Stimulated activated CD4-positive, alpha-beta T cell treated with anti-CD3 and anti-CD28 coated beads, TNF-alpha, amount 100 ng/mL, for 48 hours (primary cell): ENCODE data around the gene TUBA1B.
"Not testable (repeated sequence)": the region's sequence is repeated elsewhere in the genome, so short reads cannot be mapped to it uniquely, and the experiment has no call there.

Experiments used
- DNase-seq, 3 donors: peaks; one replicate each; pipeline ENCODE4 v3.0.0-alpha.2; 2020; ENCODE audit warnings: low read depth in 3 of 3

The TUBA1B gene

GRCh38 chr12:49131051-49131893, at the start of gene TUBA1B:
Gene TUBA1B, minus strand, starts transcription at chr12:49131395. Its CDS starts 95 bp downstream, at chr12:49131300.
- DNase-seq: peak; percentile 78 to 84 (median 83)

GRCh38 chr12:49174218-49174617, 43.0 kb upstream of the TUBA1B start:
- DNase-seq: no peak

GRCh38 chr12:49170924-49171323, 39.7 kb upstream of the TUBA1B start:
- DNase-seq: no peak

- no peak for DNase-seq
Observed at GRCh38 chr12:49165114-49165513, 33.9 kb upstream of the TUBA1B start.

GRCh38 chr12:49161901-49162300, 30.7 kb upstream of the TUBA1B start:
- not testable (repeated sequence) for DNase-seq

GRCh38 chr12:49161092-49161795, 30.0 kb upstream of the TUBA1B start:
- DNase-seq: no peak

GRCh38 chr12:49160399-49160798, 29.2 kb upstream of the TUBA1B start:
- no peak for DNase-seq

GRCh38 chr12:49154221-49154620, 23.0 kb upstream of the TUBA1B start:
- no peak for DNase-seq

- no peak for DNase-seq
Observed at GRCh38 chr12:49147384-49147783, 16.2 kb upstream of the TUBA1B start.

GRCh38 chr12:49146406-49146805, 15.2 kb upstream of the TUBA1B start:
- no peak for DNase-seq

- no peak for DNase-seq
Observed at GRCh38 chr12:49144384-49144783, 13.2 kb upstream of the TUBA1B start.

GRCh38 chr12:49138999-49139398, 7.8 kb upstream of the TUBA1B start:
- DNase-seq: no peak

- no peak for DNase-seq
Observed at GRCh38 chr12:49138587-49138986, 7.4 kb upstream of the TUBA1B start.

- no peak for DNase-seq
Observed at GRCh38 chr12:49137476-49137875, 6.3 kb upstream of the TUBA1B start.

GRCh38 chr12:49136997-49137396, 5.8 kb upstream of the TUBA1B start:
- not testable (repeated sequence) for DNase-seq

GRCh38 chr12:49133590-49133989, 2.4 kb upstream of the TUBA1B start:
- no peak for DNase-seq

GRCh38 chr12:49133014-49133413, 1.8 kb upstream of the TUBA1B start:
- DNase-seq: no peak

- no peak for DNase-seq
Observed at GRCh38 chr12:49131894-49132461, 783 bp upstream of the TUBA1B start.

- DNase-seq: peak; percentile 86 to 89 (median 88)
Observed at GRCh38 chr12:49130151-49131050, 794 bp downstream of the TUBA1B start.

- DNase-seq: no peak
Observed at GRCh38 chr12:49129332-49130150, 1.7 kb downstream of the TUBA1B start.

- DNase-seq: not testable (repeated sequence)
Observed at GRCh38 chr12:49127971-49128370, 3.2 kb downstream of the TUBA1B start.
